ENCODE results near the gene CAP2. TPM values are rescaled to one million over a fixed set of nuclear protein-coding genes. Genes with fewer than 3 reads are reported as not detected.

The CAP2 gene
- total RNA-seq, 1 donor from 2014 or later = 21.8 TPM

DNA sequence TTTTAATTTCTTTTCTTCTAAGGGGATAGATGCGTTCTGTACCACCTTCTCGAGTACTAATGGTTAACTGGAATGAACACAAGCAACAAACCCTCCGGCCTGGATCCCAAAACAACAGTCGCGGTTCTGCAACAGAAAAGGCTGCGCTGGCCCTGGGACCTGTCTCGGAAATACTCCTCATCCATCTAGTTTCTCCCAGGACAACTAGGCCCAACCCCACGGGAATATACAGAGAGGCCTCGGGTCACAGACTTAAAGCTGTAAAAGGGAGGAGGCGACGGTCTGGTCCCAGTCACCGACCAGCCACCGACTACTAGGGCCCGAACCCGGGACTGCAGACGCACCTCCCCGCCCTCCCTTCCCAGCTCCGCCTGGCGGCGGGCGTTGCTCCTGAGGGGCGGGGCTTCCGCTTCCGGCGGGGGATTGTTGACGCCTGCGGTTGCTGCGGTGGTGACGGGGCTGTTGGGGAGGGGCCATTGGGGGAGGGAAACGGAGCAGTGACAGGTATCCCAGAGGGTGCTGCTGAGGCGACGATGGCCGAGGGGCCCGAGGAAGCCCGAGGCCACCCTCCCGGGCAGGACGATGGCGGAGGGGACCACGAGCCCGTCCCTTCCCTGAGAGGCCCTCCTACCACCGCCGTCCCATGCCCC lies 206.6 kb downstream of the CAP2 start, which contains the start of gene FAM8A1:
TSS of gene FAM8A1 (plus strand) at position 426 of the 650 bp plus-strand sequence. CDS start at position 534, 108 bp downstream.
- Mint-ChIP-seq H3K27ac (ENCODE audit: unreplicated experiment) (no peak within 1 kb of the TSS), H3K27me3 (ENCODE audit: low read depth) (no peaks in the 10 kb centered on the region), H3K9me3 (no peaks in the 10 kb centered on the region), H3K4me3 (peak within 1 kb of the TSS; percentile 87), H3K4me1 (peaks cover 10% of the 10 kb centered on the region), H3K36me3 (ENCODE audit: low read depth) (no peaks in the 10 kb centered on the region)
- peak; percentile 87 for DNase-seq (ENCODE audit: low read depth, low spot score)
- TF ChIP-seq CTCF (conservative IDR thresholded peaks at IDR 0.05) = peak; percentile 60

DNA sequence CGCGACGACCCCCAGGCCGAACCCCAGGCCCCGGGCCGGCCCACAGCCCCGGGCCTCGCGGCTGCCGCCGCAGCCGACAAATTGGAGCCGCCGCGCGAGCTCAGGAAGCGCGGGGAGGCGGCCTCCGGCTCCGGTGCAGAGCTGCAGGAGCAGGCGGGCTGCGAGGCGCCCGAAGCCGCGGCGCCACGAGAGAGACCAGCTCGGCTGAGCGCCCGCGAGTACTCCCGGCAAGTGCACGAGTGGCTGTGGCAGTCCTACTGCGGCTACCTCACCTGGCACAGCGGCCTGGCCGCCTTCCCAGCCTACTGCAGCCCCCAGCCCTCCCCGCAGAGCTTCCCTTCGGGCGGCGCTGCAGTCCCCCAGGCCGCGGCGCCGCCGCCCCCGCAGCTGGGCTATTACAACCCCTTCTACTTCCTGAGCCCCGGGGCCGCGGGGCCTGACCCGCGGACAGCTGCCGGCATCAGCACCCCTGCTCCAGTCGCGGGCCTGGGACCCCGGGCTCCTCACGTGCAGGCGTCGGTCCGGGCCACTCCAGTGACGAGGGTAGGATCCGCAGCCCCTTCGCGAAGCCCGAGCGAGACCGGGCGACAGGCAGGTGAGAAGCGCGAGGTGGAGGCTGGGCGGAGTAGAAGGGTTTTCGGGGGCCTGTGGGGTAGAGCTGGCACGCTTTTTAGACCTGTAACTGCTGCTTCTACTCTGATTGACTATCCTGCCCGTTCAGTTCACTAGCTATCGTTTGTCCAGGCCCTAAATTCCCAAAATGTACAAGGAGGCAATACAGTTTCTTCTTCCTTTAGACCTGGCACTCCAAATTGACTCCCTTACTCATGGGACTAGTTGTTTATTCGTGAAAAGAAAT lies 207.4 kb downstream of the CAP2 start:
- H3K36me3 Mint-ChIP-seq (ENCODE audit: low read depth) = no peaks in the 10 kb centered on the region
- no peaks in the 10 kb centered on the region for H3K27me3 Mint-ChIP-seq (ENCODE audit: low read depth)
- no peak for TF ChIP-seq CTCF (conservative IDR thresholded peaks at IDR 0.05)
- peak overlapping the region; percentile 86 for H3K4me3 Mint-ChIP-seq
- H3K9me3 Mint-ChIP-seq = no peaks in the 10 kb centered on the region
- H3K27ac Mint-ChIP-seq (ENCODE audit: unreplicated experiment) = no peak overlapping the region
- H3K4me1 Mint-ChIP-seq = peaks cover 10% of the 10 kb centered on the region
- DNase-seq (ENCODE audit: low read depth, low spot score) = peak; percentile 18

- Mint-ChIP-seq H3K4me1 (peaks cover 10% of the 10 kb centered on the region), H3K9me3 (no peaks in the 10 kb centered on the region), H3K27me3 (ENCODE audit: low read depth) (no peaks in the 10 kb centered on the region), H3K27ac (ENCODE audit: unreplicated experiment) (no peak overlapping the region), H3K36me3 (ENCODE audit: low read depth) (peaks cover 1% of the 10 kb centered on the region), H3K4me3 (peak overlapping the region; percentile 86)
- no peak for TF ChIP-seq CTCF (conservative IDR thresholded peaks at IDR 0.05)
- DNase-seq (ENCODE audit: low read depth, low spot score) = no peak
These were observed 207.9 kb downstream of the CAP2 start for GRCh38 chr6:17601386-17601703.

DNA sequence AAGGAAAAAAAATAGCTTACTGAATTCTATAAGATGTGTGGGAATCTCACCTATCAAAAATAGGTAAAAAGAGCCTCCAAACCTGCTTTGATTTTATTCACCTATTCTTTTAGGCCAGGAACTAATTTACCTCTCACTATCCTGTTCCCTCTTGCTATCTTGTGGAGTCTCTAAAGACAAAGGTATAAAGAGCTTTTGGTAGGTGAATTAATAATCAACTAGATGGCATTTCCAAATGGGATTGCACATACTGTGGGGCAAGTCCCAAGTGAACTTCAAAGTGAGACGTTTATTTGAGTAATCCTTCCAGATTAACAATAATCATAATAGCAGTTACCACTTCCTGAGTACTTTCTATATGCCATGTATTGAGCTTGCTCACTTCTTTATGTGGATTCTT lies 209.5 kb downstream of the CAP2 start:
- H3K36me3 Mint-ChIP-seq (ENCODE audit: low read depth) = peaks cover 5% of the 10 kb centered on the region
- H3K27ac Mint-ChIP-seq (ENCODE audit: unreplicated experiment) = no peak overlapping the region
- H3K27me3 Mint-ChIP-seq (ENCODE audit: low read depth) = no peaks in the 10 kb centered on the region
- peak overlapping the region; percentile 86 for H3K4me3 Mint-ChIP-seq
- H3K9me3 Mint-ChIP-seq = no peaks in the 10 kb centered on the region
- no peak for TF ChIP-seq CTCF (conservative IDR thresholded peaks at IDR 0.05)
- DNase-seq (ENCODE audit: low read depth, low spot score) = no peak
- peaks cover 10% of the 10 kb centered on the region for H3K4me1 Mint-ChIP-seq

GRCh38 chr6:17606606-17607005 lies 213.2 kb downstream of the CAP2 start:
- Mint-ChIP-seq H3K4me1 (no peaks in the 10 kb centered on the region), H3K36me3 (ENCODE audit: low read depth) (peaks cover 5% of the 10 kb centered on the region), H3K9me3 (no peaks in the 10 kb centered on the region), H3K27me3 (ENCODE audit: low read depth) (no peaks in the 10 kb centered on the region), H3K4me3 (peak overlapping the region; percentile 49), H3K27ac (ENCODE audit: unreplicated experiment) (no peak overlapping the region)
- DNase-seq (ENCODE audit: low read depth, low spot score) = no peak
- no peak for TF ChIP-seq CTCF (conservative IDR thresholded peaks at IDR 0.05)

Other genes starting within 250 kb of the CAP2 start
- 3.4 and 4.0 TPM in 2 replicates for gene RBM24, start 112.2 kb upstream of the CAP2 start, total RNA-seq
- gene FAM8A1, start 206.7 kb downstream of the CAP2 start, total RNA-seq = 17.5 and 17.7 TPM in 2 replicates

All from neural crest cell (in vitro differentiated cells).